ENCODE measurements around the gene SASH1. TPM values are rescaled to one million over a fixed set of nuclear protein-coding genes. Genes with fewer than 3 reads are reported as not detected.

Gene SASH1
- total RNA-seq, 1 donor from 2014 or later = 86.4 TPM

DNA sequence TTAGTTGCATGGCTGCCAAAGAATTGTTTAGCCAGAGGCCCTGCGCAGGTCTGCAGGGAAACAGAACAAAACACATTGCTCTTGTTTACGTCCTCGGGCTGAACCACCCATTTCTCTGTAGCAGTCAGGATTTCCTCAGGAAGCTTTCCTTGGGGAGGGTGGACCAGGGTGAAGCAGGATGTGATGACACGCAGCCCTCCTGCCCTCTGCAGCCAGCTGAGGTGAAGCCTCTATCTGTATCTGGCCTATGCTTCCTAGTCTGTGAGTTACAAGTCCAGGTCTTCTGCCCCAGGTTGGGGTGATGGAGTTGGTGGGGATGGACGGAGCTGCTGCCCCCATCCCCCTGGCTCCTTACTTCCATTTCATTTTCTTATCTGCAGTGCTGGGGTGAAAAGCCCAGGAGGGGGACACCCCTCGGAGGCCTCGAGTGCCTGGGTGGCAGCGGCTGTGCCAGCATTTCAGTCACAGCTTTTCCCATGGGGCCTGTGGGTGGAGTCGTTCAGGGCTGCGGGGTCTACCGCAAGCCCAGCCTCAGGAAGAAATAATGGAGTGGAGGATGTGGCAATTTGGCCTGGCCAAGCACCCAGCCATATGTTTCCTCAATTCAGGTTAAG lies 24.9 kb downstream of the SASH1 start:
- DNase-seq (ENCODE audit: extremely low spot score in 2 of 2) = no peak
- no peak overlapping the region for H3K4me3 ChIP-seq
- H3K36me3 ChIP-seq = no peaks in the 10 kb centered on the region
- H3K4me1 ChIP-seq = peaks cover 51% of the 10 kb centered on the region
- no peaks in the 10 kb centered on the region for H3K27me3 ChIP-seq
- intact Hi-C loops (cut with DNase I) = no loop called here
- TF ChIP-seq, protein P1, sequence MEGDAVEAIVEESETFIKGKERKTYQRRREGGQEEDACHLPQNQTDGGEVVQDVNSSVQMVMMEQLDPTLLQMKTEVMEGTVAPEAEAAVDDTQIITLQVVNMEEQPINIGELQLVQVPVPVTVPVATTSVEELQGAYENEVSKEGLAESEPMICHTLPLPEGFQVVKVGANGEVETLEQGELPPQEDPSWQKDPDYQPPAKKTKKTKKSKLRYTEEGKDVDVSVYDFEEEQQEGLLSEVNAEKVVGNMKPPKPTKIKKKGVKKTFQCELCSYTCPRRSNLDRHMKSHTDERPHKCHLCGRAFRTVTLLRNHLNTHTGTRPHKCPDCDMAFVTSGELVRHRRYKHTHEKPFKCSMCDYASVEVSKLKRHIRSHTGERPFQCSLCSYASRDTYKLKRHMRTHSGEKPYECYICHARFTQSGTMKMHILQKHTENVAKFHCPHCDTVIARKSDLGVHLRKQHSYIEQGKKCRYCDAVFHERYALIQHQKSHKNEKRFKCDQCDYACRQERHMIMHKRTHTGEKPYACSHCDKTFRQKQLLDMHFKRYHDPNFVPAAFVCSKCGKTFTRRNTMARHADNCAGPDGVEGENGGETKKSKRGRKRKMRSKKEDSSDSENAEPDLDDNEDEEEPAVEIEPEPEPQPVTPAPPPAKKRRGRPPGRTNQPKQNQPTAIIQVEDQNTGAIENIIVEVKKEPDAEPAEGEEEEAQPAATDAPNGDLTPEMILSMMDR (IDR thresholded peaks at IDR 0.05) = no peak
- TF ChIP-seq POLR2A (IDR thresholded peaks at IDR 0.05) (no peak), POLR2AphosphoS5 (IDR thresholded peaks at IDR 0.05; ENCODE audit: insufficient read depth in 1 of 2, low read depth in 1 of 2) (peak; percentile 59 to 75)
- no peaks in the 10 kb centered on the region for H3K9me3 ChIP-seq
- peak overlapping the region; percentile 60 for H3K27ac ChIP-seq

DNA sequence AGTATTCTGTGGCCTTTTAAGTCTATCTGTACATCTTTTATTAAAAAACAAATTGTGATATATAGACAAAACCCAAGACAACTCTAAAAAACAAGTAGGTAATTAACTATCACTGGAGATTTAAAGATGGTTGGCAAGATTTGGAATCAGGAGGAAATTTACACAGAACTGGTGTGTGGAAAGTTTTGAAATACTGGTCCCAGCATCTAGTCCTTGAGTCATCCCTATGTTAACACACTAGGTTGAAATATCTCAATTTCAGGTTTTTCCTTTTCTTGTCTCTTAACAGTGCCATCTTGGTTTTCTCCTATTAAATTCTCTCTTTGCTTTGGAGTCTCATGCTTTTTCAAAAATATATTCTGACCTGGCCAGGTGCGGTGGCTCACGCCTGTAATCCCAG lies 27.5 kb downstream of the SASH1 start:
- H3K4me3 ChIP-seq = no peak overlapping the region
- intact Hi-C loops (cut with DNase I) = no loop called here
- H3K4me1 ChIP-seq = peaks cover 60% of the 10 kb centered on the region
- H3K27me3 ChIP-seq = no peaks in the 10 kb centered on the region
- H3K36me3 ChIP-seq = no peaks in the 10 kb centered on the region
- TF ChIP-seq POLR2AphosphoS5 (IDR thresholded peaks at IDR 0.05; ENCODE audit: insufficient read depth in 1 of 2, low read depth in 1 of 2) (no peak), POLR2A (IDR thresholded peaks at IDR 0.05) (no peak)
- TF ChIP-seq, protein P1 (IDR thresholded peaks at IDR 0.05) = no peak
- H3K9me3 ChIP-seq = no peaks in the 10 kb centered on the region
- H3K27ac ChIP-seq = no peak overlapping the region
- DNase-seq (ENCODE audit: extremely low spot score in 2 of 2) = no peak

DNA sequence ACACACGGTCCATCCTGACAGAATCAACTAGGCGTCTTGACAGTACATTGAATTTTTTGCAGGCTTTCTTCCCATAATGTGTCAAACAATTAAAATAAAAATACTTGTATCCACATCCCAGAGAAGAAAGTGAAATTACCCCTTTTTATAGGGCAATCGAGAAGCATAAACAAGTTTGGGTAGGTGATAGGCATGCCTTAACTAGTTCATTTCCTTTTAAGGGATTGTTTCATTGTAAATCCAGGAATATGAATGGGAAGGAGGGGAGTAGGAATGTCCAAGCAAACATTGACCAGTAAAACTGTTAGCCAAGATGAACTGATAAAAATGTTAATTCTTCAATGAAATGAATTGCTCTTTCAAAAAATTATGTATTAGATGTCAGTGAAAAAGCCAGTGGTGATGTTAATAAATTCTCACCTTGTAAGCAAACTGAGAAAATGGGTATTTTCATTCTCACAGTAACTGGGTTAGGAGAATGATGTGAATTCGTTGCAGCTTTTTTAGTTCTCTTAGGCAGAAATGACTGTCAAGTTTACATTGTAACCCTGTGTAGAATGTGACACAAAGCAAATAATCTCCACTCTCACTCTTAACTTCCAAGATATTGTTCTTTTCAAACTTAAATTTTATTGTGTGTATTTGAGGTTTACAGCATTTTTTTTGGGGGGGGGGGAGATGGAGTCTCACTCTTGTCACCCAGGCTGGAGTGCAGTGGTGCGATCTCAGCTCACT lies 31.6 kb downstream of the SASH1 start:
- H3K27me3 ChIP-seq = no peaks in the 10 kb centered on the region
- no peak overlapping the region for H3K4me3 ChIP-seq
- no peak for DNase-seq (ENCODE audit: extremely low spot score in 2 of 2)
- intact Hi-C loops (cut with DNase I) = no loop called here
- no peak overlapping the region for H3K27ac ChIP-seq
- H3K36me3 ChIP-seq = no peaks in the 10 kb centered on the region
- peaks cover 41% of the 10 kb centered on the region for H3K4me1 ChIP-seq
- H3K9me3 ChIP-seq = no peaks in the 10 kb centered on the region
- TF ChIP-seq POLR2A (IDR thresholded peaks at IDR 0.05) (no peak), POLR2AphosphoS5 (IDR thresholded peaks at IDR 0.05; ENCODE audit: insufficient read depth in 1 of 2, low read depth in 1 of 2) (no peak)
- TF ChIP-seq, protein P1 (IDR thresholded peaks at IDR 0.05) = no peak

DNA sequence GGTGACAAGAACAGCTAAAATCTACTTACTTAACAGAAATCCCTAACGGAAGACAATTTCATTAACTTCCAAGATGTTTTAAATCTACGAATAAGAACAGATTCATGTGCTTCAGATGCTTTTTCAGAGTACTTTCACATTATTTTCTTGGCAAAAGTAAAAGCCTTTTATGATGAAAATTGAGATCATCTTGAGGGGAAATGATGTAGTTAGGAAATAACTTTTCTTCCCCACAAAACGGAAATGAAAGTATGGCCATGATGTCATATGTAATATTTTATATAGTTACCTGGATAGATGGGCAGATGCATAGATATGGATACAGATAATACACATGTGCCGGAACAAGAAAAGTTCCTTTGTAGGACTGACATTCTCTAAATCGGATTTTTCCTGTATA lies 32.8 kb downstream of the SASH1 start:
- no peak overlapping the region for H3K27ac ChIP-seq
- no peak overlapping the region for H3K4me3 ChIP-seq
- intact Hi-C loops (cut with DNase I) = no loop called here

More for the DNA sequence above, 32.8 kb downstream of the SASH1 start:
- no peaks in the 10 kb centered on the region for H3K27me3 ChIP-seq
- no peak for TF ChIP-seq POLR2AphosphoS5 (IDR thresholded peaks at IDR 0.05; ENCODE audit: insufficient read depth in 1 of 2, low read depth in 1 of 2)
- TF ChIP-seq, protein P1 (IDR thresholded peaks at IDR 0.05) = no peak
- no peak for TF ChIP-seq POLR2A (IDR thresholded peaks at IDR 0.05)
- H3K4me1 ChIP-seq = peaks cover 52% of the 10 kb centered on the region
- no peak for DNase-seq (ENCODE audit: extremely low spot score in 2 of 2)
- H3K36me3 ChIP-seq = no peaks in the 10 kb centered on the region
- H3K9me3 ChIP-seq = no peaks in the 10 kb centered on the region
